NOMO-1 (cell line): ENCODE data around the gene ZNF778.

Source experiments
- DNase-seq, 2 experiments: peaks; one replicate each; lab custom pipeline; 2025; ENCODE audit not compliant: unreplicated experiment in 2 of 2; lab: John Stamatoyannopoulos, UW

ZNF778 gene

DNA sequence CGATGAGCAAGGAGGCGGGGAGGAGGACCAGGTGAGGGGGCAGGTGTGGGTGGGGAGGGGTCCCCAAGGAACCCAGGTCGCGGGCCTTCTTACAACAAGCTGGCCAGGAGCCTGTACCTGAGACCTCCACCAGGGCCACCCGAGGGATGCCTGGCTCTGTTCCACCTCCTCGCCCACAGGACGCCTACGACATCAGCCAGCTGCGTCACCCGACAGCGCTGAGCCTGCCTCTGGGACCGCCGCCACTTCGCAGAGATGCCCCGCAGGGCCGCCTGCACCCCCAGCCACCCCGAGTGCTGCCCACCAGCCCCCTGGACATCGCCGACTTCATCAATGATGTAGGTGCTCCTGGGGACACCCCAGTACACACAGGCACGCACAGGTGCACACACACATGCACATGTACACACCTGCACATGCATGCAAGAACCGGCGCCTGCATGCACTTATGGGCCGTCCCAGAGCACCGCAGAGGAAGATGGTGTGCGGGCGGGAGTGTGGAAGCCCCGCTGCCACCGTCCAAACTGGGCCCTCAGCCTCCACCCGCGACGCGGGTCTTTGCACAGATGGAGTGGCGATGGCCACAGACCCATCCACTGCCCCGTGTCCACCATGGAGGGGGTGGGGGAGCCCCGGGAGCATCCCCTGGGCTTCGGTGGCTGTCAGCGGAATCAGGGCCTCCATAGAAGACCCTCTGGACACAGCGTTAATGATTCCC is 23.8 kb upstream of the ZNF778 start:
- DNase-seq, result no peak

DNA sequence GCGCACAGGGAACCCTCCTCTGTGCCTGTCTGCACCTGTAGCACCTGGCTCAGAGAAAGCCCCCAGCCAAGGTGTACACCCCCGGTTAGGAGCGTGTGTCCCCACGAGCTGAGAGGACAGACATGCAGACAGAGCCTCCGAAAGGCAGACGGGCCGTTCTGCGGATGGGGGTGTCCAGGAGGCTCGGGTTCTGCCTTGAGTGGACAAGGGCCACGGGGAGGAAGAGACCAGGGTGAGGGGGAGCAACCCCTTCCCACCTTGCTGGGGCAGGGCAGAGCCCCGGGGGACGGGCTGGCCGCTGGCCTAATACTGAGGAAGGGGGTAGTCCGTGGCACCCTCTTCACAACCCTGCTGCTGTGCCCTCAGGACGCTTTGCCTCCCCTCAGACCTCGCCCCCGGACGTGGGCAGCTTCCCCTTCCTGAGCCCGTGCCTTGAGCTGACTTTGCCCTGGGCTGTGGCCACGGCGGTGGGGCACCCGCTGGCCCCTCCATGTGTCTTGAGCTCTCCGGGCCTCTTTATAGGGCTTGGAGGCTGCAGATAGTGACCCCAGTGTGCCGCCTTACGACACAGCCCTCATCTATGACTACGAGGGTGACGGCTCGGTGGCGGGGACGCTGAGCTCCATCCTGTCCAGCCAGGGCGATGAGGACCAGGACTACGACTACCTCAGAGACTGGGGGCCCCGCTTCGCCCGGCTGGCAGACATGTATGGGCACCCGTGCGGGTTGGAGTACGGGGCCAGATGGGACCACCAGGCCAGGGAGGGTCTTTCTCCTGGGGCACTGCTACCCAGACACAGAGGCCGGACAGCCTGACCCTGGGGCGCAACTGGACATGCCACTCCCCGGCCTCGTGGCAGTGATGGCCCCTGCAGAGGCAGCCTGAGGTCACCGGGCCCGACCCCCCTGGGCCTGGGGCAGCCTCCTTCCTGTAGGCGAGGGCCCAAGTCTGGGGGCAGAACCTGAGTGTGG is 22.9 kb upstream of the ZNF778 start:
- no peak for DNase-seq

DNA sequence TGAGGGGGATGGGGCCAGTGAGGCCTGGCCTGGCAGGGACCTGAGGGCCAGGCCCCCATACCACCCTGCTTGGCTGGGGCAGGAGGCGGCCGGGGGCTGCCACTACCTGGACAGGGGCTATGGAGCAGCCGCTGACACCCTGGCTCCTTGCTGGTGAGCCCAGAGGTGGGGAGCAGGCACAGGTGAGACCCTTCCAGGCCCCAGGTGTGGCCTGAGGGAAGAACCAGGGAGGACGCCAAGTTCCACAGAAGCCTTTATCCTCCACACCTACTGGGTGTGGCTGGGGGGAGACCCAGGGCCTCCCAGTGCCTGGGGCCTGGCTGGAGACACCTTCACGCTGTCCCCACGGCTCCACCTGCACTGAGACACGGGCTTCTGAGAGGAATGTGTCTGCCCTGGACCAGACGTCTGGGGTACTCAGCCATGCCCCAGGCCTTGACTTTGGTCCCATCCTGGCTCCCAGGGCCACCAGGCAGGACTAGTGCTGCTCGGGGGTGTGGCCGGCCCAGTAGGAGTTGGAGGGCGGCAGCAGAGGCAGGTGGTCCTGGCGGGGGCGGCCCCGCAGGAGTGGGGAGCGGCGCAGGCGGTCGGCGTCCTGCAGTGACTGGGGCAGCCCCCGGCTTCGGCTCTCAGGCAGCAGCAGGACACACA is 21.9 kb upstream of the ZNF778 start:
- no peak for DNase-seq

DNA sequence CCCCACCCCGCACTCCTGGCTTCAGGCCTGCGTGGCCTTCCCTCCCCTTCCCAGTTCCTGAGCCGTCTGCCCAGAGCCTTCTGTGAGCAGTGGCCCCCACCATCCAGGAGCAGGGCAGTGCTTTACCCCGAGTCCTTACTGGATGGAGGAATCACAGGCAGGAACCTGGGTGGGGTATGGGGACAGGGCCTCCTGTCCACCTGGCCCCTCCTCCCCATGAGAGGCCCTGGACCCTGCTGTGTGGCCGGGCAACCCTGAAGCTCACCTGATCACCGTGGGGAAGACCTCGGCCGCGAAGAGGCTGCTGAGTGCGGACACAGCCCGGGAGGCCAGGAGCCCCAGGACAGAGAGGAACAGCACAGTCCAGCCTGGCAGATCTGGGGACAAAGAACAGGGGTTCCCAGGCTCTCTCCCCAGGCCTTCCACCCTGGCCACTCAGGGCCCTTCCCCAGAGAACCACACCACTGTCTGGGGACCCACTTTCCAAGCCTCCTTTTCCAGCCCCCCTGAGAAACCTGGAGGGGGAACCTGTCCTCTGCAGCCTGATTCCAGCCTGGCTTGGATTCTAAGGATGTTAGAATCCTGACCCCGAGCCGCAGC is 20.4 kb upstream of the ZNF778 start:
- no peak for DNase-seq

DNA sequence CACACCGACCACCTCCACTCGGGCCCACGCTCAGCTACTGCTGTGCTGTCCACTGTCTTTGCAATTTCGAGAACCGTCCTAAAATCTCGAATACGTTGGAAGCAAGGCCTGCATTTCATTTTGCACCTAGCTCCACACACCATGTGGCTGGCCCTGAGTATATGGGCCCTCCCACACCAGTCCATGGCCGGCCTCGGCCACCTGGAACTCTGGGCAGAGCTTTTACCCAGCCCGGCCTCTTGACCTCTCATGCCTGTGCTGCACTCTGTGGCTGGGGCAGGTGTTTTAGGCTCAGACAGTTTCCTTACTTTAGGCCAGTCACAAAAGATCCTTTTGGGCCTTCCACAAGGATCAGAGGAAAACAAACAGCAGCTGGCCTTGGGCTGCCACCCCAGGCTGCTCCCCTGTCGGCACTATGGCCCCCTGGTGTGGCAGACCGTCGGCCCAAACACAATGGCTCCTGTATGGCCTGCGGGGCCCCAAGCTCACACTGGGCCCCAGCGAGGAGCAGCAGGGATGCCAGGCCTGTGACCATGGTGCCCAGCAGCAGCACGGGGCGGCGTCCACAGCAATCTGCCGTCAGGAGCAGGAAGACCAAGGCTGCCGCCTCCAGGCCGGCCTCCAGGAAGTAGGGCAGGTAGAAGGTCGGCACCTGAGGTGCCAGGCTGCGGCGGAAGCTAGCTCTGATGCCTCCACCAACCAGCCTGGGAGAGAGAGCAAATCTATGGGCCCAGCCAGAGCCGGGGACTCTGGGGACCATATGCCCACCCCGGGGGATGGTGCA is 19.7 kb upstream of the ZNF778 start:
- no peak for DNase-seq

DNA sequence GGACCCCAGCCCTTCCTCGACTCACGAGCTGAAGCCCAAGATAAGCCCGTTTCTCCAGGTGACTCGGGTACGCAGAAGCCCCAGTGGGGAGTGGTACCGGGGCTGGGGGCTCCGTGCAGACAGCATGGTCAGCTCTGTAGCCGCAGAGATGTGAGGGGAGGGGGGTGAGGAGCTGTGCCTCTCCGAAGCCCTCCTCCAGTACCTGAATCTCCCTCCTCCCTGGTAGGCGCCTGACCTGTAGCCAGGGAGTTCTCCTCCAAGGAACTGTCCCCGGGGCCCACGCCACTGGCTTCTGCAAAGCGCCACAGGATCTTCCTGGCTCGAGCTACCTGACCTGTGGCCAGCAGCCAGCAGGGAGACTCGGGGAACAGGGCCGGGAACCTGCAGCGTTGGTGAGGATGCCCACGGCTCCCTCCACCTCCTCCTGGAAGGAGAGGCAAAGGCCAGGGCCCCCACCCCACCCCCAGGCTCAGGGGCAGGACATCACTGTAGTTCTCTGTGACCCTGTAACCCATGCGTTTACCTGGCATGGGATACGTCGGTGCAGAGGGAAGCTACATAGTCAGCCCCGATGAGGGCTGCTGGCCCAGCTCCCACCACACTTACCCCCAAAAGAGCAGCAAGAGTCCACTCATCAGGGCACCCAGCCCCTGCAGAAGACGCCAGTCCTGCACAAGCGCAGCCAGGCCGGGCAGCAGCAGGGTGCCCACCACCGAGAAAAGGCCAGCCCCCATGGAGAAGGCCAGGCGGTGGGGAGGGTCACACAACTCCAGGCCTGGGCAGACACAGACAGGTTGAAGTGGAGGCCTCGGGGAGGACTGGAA is 18.9 kb upstream of the ZNF778 start:
- DNase-seq, result no peak

DNA sequence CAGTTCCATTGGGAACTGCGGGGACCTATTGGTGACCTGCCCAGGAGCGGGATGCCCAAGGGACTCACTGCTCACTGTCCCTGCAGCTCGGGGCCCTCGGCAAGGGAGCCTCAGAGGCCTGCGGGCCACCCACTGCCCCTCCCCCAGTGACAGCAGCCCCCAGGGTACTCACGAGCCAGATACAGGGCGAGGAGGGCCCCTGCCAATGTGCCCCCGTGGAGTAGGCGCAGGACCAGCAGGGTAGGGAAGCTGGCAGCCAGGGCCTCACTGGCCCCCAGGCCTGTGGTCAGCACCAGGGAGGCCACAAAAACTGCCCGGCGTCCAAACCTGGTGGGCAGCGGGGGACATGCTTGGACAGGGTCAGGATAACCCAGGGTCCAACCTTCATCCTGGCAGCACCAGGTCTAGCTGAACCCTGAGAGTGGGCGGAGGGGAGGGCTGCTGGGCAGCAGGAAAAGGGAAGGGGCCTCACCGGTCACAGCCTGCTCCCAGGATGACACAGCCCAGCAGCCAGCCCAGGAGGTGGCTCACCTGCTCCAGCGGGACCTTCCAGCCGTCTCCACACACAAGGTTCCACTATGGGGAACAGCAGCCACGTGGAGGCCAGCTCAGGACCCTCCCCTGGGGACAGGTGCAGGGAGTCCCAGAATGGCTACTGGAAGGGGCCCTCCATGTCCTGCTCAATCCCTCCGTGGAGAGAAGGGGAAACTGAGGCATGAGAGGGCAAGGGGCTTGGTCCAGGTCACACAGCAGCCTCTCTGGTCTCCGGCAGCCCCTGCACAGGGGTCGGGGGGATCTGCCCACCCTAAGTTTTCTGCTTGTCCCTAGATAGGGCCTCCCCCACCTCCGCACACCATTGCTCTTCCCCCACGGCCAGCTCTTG is 18.0 kb upstream of the ZNF778 start:
- DNase-seq, result no peak

DNA sequence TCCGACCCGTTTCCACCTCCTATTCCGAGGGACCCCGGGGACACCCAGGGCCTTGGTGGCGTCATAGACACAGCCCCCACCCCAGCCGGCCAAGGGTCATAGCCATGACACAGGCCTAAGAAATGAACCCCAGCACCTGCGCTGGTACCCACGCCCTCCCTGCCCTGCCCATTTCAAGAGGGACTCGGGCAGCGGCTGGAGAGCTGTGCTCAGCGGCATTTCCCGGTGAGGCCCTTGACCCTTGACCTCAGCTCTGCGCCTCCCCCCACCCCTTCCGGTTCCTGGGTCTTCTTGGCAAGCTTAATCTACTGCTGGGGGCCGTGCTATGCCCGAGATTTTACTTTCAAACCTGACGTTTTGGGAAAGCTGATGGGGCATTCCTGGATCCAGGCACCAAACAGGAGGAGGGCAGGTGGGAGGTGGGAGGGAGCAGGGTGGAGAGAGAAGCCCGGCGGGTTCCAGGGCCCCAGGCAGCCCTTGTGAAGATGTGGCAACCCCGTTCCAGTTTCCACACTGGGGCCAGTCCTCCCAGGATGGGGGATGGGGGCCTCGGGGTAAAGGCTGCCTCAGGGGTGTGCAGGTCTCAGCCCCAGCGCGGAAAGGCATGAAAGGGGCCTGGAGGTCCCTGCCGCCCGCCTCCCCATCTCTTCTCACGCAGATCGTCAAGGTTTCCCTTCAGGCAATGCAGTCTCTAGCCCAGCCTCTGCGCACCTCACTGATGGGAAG is 17.2 kb upstream of the ZNF778 start, which contains the start of gene SLC22A31:
SLC22A31 (minus strand) TSS at position 414 of the 726 bp plus-strand sequence; CDS start at position 378, 36 bp downstream.
- DNase-seq, result peak in 1 of 2 experiments; percentile 25

DNA sequence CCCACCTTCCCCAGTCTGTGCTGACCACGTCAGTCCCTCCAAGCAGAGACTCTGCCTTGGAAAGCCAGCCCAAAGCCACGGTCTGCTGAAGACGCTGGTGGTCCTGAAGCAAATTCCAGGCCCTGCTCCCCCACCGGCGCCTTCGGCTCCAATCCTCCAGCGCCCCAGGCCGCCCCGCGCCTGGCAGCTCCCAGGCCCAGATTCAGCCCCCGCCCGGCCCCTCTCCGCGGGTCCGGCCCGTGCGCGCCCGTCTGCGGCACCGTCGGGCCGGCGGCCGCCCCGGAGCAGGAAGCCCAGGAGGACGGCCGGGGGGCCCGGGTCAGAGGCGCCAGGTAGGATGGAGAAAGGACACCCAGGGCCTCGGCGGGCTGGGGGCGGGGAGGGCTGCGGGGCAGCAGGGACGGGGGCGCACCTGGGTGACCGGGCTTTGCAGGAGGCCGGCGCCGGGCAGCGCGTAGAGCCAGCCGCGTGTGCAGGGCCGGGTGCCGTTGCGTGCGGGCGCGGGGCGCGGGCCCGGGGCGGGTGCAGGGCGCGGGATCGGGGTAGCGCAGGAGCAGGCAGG is 16.6 kb upstream of the ZNF778 start:
- no peak for DNase-seq

DNA sequence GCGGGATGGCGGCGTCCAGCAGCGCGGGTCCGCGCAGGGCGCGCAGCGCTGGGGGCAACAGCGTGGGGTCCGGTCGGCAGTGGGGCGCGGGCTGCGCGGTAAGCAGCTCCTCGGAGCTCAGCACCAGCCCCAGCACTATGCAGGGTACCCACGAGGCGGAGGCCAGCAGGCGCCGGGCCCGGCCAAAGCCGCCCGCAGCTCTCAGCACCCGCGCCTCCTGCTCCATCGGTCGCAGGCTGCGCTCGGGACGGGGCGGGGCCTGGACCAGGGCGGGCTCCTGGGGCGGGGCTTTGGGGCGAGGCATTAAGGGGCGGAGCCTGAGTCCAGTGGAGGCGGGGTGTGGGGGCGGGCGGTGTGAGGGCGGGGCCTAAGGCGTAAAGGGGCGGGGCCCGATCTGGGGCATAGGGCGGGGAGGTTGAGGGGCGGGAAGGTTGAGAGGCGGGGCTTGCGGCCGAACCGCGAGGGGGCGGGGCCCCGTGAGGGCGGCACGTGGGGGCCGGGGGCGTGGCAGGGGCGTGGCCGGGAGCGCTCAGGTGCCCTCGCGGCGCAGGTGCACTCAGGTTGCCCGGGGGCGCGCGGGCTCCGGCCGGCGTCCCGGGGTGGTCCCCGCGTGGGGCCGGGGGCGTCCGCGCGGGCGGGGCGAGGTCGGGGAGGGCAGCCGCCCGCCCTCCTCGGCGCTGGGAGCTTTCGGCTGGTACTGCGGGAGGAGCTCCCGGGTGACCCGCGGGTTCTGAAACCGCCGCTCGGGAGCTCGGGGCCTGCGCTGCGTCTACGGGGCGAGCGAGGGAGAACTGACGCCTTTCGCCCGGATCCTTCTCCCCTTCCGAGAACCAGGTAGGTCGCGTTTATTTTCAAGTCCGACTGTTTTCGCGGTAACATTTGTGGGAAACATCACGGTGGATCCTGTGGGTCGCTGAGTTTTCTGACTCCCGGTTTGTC is 15.8 kb upstream of the ZNF778 start:
- no peak for DNase-seq

DNA sequence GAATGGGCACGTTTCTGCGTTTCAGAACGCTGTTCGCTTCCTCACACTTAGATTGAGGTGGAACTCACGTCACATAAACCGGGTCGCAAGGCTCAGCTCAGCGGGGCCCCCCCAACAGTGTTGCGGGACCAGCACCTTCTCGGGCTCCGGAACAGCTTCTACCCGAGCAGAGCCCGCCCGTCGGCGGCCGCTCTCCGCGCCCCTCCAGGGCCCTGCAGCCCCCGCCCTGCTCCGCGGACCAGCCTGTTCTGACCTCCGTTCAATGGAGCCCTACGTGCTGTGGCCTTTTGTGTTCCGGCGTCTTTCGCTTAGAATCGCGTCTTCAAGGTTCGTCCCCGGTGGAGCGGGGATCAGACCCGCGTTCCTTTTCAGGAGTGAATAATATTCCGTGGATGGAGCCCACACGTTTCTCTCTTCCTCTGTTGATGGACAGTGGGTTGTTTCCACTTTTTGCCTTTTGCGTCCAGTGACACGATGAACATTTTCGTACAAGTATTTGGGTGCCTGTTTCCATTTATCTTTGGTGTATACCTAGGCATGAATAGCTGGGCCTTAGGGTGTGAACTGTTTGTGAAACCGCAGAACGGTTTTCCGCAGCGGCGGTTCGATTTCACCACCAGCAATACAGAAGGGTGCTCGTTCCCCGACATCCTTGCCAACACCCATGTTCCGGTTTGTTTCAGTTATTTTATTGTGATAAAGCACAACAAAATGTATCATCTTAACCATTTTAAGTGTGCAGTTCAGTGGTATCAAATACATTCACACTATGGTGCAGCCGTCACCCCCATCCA is 14.9 kb upstream of the ZNF778 start:
- no peak for DNase-seq

DNA sequence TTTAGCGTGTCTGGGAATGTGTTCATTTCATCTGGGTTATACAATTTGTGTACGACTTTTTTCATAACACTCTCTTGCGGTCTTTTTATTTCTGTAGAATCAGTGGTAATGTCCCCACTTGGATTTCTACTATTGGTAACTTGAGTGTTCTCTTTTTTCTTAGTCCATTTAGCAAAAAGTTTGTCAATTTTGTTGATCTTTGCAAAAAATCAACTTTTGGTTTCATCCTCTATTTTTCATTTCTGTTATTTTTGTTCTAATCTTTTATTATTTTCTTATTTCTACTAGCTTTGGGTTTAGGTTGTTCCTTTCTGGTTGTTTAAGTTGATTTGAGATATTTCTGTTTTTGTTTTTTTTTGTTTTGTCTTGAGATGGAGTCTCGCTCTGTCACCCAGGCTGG is 9.5 kb upstream of the ZNF778 start:
- no peak for DNase-seq

DNA sequence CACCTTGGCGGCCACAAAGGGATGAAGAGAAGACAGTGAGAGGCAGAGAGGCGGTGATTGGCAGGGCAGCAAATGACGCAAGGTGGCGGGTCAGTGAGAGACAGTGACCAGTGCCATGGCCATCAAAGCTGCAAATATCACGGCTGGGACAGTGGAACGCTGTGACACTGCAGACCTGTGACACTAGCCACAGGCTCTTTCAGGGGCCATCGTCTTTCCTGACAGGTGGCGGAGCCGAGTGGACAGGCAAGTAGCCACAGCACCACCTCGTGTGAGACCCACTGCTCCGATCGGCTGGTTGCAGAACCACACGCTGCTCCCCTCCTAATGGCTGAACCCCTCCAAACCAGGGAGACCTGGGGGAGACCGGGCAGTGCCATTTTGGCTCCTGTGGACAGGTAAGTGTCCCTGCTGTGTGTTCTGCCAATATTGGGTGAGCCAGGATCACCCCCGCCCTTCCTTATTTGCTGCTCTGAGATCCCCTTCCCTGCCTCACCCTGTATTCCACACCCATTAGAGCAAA is 7.9 kb upstream of the ZNF778 start:
- no peak for DNase-seq

DNA sequence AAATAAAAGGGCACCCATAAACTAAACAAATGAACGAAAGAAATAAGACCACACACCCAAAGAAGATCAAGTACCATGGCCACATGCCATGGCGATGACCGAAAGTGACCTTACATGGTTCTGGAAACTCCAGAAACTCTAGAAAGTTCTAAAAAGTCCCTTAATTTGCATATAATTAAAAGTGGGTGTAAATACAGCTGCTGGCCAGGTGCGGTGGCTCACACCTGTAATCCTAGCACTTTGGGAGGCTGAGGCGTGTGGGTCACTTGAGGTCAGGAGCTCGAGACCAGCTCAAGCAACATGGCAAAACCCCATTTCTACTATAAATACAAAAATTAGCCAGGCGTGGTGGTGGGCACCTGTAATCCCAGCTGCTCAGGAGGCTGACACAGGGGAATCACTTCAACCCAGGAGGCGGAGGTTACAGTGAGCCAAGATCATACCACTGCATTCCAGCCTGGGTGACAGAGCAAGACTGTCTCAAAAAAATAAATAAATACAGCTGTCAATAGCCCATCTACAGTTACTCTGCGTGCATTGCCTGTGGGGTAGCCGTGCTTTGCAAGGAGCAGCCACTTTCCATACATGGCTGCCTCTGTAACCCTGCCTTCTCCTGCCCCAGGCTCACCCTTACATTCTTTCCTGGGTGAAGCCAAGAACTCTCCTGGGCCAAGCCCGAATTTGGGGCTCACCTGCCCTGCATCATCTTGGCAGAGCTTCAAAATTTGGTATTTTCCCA is 7.2 kb upstream of the ZNF778 start:
- no peak for DNase-seq
